Measurements from ENCODE around the gene ABL1.

ABL1 gene

DNA sequence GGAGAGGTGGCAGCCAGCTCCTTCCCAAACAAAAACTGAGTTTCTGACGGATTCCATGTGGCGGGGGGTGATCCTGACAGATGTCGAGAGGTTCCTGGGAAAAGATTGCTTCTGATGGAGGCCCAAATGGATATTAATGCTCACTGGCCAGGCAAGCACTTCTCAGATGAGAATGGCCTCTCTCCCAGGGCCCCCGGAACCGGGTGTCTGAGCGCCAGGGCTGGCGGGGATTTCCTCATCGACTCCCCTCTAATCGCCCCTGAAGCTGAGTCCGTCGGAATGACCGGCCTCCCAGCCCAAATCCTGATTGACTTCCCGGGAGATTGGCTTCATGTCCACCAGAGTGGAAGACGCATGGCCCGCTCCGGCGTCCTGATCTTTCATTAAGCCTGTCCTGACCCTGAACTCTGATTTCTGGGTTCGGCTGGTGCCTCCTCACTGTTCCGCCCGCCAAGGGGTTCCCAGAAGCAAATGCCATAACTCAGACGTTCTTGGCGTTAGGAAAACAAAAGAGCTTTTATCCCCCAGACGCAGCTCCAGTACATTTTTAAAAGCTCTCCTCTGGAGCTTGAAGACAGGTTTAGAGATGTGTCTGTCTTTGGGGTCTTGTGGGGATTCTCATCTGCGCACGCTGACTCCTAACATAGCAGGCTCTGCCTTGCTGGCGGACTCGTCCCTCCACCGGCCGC lies 86.4 kb downstream of the ABL1 start:
- no peak for DNase-seq

DNA sequence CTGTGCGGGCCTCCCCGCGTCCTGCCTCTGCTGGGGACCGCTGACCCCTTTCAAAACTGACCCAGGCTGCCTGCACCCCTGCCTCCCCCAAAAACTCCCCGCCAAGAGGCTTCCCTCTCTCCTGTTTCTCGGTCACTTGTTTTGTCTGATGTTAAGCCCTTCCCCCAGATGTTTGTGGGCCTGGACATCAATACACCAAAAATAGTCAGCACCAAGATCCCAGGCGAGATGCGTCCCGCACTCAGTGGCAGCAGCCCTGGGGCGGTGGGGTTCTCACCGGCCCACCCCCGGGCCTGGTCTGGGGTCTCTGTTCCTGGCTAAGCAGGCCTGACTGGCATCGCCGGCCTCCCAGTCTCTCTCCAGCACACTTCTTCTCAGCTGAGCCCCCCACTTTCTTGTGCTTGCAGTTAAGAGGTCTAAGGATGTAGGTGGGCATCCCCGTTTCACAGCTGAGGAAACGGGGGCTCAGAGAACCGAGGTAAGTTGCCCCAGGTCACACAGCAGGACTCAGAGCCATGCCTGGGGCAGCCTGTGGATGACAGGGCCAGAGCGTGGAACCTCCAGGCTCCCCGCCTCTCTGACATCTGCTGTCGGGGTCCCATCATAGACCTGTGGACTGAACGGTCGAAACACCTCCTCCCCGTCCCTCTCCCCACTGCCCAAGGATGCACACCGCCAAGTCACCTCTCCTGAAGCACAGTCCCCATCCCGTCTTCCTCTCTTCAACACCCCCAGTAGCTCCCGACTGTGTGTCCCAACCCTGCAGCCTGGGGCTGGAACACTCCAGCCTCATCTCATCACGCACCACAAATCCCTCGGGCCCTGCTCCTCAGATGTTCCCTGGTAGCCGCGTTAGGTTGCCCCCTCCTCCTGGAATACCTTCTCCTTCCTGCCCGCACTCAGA lies 87.2 kb downstream of the ABL1 start:
- no peak for DNase-seq

DNA sequence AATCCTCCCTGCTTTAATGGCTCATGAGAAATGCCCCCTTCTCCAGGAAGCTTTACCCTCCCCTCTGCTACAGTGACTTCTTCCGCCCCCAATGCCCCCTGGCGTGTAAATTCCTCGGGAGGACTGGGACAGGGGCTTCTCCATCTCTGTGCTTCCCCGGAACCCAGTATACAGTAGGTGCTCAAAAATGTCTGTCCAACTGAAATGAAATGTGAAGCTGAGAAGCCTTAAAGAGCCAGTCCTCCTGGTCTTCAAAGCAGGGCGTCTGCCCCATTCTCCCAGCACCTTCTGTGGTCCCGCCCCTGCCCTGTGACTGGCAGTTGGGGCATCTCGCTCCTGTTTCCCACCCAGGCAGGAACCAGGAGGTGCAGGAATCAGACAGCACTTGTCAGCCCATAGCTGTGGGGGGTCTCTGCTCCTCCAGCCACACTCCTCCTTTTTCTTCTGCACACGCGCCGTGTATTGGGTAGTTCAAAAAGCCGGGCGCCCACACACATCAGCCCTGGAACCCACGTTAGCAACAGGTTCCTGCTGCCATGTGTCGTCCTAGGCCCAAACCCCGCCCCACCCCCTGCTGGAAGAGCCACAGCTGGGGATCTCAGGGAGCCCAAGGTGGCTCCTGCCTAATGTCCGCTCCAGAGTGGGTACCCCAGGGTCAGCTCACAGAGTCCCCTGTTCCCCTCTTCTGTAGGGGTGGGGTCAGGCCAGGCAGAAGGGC lies 88.0 kb downstream of the ABL1 start:
- DNase-seq, result no peak

DNA sequence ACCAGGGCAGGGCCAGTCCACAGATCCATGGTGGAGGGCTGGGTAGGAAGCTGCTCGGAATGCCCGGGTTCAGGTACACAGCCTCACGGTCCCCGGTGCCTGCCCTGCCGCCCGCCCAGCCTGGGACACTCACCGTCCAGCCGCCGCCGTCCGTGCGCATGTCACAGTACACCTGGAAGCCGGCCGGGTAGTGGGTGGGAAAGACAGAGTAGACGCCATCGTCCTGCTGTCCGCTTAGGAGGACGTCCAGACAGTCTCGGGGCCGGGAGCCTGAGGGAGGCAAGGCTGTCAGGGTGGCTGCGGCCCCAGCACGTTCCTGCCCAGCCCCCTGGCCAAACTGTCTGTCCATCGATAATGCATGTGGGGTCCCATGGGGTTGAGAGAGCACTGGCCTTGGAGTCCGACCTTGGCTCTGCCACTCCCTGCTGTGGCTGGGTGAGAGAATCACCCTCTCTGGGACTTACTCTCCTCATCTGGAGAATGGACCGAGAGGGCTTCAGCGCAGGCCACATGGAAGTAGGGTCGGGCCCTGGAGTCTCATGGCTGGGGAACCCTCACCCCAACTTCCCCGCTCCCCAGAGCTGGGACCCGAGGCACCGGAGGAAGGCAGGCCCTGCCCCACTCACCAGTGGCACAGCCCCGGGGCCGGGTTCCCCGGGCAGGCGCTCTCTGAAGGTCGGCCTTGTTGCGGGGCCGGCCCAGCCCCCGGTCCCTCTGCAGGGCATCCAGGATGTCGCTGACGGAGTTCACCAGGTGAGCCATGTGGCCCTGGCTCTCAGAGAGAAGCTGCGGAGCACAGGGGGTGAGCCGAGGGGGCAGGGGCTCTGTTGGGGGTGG lies 88.8 kb downstream of the ABL1 start:
- DNase-seq, result no peak

DNA sequence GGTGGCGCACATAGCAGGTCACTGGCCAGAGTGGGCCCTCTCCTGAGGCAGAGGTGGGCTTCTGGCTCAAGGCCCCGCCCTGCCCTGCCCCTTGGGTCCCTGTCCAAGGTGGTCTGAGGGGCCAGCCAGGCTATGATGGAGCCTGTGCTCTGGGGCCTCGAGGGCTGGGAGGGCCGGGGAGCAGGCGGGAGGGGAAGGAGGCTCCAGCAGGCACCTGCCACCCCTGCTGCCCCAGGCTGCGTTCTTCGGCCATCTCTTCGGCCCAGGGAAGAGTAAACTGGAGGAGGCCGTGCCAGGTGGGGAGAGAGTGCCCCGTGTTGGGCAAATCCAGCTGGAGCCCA lies 89.4 kb downstream of the ABL1 start:
- DNase-seq, result no peak

DNA sequence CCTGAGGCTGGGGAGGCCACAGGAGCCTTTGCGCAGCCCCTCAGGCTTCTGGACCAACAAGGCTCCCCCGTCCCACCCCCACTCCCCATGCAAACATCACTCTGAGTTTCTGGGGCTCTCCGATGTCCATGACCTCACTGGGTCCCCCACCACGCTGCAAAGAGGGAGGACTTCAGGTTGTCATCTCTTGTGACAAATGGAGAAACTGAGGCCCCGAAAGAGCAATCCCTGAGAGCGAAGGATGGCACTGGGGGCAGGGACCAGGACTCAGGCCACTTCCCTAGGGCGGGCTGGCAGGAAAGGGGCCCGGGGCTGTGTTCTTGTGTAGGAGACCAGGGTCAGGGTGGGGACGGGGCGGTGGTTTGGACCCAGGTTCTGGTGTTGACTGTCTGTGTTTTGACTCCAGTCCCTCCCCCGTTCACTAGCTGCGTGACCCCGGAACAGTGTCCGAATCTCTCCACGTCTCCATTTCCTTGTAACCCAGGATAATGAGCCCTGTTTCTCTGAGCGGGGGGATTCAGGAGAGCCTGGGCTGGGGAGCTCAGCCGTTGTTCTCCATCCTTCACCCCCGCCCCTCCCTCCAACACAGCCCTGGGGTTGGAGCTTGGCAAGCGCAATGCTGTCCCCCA lies 90.1 kb downstream of the ABL1 start:
- no peak for DNase-seq

DNA sequence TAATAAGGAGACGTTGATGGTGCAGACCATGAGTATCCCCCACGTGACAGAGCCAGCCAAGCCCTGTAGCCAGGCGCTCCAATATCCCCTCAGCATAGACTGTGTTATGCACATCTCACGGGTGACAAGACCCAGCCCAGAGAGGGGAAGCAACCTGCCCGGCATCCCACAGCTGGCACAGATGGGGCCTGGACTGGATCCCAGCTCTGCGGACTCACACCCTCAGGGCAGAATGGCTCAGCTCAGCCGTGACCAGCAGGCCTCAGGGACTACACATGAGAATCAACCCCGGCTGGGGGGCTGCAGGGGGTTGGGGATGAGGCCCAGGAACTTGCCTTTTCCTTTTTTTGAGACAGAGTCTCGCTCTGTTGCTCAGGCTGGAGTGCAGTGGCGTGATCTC lies 92.3 kb downstream of the ABL1 start:
- no peak for DNase-seq

DNA sequence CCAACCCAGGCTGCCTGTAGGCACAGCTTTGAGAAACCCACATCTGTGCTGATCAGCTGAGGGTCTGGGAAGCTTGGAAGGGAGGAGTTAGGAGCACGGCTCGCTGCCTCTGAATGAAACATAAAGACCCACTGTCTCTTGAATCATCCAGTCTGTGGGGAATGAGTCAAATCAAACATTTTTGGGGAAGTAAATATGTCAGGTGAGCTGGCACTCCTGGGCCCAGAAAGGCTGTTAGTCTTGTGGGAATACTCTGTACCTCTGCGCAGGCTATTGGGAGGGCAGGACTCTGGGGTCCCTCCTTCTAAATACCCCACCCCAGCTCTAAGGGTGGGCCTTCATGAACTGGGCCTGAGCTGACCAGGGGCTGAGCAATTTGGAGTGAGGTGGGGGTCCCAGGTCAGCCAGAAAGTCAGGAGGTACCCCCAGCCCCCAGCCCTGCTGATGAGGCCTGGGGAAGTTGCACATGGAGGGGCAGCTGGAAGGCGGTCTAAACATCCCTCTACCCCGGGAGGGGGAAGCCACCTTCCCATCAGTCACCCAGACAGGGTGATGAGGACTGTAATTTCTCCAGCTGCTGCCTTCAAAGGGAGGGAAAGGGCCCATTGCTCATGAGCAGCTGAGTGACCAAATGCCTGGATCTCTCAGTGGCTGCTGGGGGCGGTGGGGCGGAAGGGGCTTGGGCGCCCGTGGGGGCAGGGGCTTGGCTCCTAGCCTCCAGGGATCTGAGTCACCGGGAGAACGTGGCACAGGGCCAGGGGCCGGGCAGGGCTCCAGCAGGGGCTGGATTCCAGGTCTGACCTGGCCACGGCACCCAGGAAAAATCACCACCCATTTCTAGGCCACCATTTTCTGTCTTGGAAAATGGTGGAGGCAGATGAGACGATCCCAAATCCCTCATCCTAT lies 93.2 kb downstream of the ABL1 start:
- DNase-seq, result peak; percentile 38

DNA sequence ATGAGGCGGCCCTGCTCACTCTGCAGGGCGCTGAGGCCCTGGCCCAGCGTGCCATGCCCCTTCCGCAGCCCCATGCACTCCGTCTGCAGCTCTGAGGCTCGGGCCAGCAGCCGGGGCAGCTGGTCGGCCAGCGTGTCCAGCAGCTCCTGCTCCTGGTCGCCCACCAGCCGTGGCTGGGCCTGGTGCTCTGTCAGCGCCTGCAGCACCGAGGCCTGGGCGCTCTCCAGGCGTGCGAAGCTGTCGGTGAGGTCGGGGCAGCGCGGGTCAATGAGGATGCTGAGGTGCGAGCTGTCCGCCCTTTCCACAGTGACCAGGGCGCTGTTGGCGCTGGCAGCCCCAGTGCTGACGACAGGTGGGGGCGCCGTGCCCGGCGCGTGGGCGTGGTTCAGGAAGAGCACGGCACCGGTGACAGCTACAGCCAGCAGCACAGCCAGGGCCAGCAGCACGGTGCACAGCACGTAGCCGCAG lies 94.6 kb downstream of the ABL1 start:
- no peak for DNase-seq

DNA sequence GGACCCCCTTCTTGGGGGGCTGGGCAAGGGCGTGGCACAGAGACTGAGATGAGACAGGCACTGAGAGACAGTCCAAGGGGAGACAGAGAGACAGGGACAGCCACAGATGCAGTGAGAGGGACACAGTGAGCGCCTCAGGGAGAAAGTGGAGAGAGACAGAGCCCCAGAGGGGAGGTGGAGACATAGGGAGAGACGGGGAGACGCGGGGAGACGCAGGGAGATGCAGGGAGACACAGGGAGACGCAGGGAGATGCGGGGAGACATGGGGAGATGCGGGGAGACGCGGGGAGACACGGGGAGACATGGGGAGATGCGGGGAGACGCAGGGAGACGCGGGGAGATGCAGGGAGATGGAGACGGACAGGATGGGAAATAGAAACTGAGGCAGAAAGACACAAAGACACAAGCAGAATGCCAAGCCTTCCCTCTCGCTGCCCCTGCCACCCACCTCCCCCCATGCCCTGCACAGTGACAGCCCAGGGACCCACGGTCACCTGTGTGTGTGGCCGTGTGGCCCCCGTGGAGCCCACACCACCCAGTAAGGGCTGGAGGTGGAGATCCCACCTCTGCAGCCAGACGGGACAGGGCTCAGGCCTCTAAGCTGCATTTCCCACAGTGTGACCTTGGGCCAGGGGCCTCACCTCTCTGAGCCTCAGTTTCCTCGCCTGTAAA lies 95.2 kb downstream of the ABL1 start:
- DNase-seq, result no peak

DNA sequence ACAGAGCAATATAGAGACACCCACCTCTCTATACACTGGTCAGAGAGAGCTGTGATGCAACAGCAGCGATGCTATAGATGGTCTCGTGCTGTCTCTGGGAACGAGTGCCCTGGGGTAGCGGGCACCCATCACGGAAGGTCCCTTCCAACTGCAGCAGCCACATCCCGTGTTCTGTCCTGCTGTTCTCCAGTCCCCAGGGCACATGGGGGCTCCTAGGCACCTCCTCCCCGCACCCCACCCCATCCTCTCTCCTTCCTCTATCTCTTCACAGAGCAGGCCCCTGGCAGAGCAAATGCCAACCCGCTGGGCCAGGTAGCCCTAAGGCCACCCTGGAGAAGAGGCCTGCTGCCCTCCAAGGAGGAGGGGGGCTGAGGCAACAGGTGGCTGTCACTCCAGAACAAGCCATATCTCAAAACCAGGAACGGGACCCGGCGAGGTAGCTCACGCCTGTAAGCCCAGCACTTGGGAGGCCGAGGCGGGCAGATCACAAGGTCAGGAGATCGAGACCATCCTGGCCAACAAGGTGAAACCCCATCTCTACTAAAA lies 95.8 kb downstream of the ABL1 start:
- DNase-seq, result no peak

DNA sequence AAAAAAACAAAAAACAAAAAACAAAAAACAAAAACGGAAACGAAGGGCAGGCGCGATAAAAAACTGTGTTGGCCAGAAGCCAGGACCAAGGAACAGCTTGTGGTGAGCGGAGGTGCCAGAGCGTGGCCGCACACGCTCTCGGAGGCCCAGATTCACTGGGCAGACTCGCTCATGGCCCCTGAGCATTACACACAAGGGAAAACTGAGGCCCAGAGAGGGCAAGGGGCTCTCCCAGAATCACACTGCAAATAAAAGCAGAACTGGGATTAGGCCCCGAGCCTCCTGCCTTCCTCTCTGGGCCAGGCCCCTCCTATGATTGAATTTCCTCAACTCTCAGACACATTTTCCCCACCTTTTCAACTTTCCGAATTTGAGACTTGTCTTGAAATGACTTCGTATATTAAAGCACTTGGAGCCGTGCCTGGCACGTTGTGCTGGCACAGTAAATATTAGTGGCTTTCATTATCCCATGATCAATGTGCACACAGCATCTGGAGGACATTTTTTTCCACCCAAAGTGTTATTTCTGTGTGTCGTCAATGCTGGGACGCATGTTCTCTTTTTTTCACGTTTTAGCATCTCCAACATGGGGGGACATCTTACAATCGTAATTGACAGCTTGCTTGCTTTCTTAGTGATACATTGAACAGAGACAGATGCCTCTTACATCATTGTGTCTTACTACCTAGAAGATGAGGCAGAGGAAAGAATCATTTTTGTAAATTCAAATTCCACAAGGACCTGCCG lies 96.6 kb downstream of the ABL1 start:
- DNase-seq, result no peak

DNA sequence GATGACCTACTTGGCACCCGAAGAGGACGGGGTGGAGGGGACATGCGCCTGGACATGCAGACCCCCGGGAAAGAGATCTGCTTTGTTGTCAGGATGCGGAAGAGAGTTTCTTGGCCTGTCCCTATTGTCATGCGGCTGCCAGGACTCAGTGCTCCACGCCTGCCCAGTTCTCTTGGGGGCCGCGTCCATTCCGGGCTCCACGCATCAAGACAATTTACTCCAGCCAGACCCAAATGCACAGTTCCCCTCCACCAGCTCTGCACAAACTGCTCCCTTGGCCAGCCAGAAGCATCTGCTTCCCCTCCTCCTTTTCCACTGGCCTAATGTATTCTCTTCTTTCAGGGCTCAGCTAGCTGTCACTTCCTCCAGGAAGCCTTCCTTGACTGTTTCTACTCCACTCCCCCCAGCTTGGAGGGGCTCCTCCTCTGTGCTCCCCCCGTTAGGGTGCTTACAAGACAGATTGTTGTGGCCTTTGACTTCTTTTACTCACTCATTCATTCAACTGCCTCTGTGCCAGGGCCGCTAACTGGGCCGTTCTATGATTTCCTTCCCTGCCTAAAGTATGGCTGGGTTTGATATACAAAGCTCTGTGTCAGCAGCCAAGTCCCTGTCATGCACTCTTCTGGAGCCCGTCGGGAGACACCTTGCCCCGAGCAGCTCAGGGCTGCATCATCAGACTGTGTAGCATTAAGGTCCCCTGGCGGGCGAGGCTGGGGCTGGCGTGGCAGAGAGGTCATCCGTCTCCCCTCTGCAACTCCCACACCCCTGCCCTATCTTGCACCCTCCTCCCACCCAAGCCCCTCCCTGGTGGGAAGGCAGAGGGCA lies 97.4 kb downstream of the ABL1 start:
- peak; percentile 33 for DNase-seq

DNA sequence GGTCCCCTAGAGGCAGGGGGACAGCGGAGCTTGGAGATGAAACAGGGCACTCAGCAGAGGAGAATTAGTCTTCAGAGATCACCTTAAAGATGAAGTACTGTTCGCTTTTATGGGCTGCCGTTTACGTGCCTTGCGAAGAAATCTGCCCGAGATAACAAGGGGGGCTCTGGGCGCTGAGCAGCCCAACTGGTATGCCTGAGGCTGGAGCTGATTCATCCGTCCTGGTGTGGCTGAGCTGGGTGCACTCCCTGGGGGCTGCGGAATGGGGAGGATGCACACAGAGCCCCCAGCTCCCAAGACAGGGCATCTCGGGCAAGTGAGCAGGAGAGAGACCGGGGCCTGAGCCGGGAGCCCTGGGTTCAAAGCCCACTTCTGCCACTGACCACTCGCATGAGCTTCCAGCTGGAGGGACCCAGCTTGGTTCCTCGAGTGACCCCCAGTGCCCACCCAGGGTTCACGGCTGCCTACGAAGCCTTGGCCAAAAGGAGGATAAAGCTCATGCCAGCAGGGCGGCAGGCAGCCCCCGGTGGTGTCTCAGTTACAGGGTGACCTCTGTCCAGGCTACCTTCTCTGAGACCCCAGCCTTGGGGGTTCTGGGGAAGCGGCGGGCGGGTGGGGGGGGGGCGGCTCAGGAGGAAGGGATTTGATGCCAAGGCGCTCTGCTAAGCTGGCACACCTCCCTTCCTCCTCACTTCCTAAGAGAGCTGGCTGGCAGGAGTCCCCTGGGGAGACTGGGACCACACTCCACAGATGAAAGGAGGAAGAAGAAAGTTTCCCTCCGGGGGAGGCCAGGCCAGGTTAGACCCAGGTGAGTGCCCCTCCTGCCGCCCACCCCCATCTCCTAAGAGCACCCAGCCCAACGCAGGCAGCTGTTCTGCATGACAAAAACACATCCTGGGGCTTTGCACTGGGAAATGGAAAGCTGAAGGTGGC lies 98.3 kb downstream of the ABL1 start:
- no peak for DNase-seq

DNA sequence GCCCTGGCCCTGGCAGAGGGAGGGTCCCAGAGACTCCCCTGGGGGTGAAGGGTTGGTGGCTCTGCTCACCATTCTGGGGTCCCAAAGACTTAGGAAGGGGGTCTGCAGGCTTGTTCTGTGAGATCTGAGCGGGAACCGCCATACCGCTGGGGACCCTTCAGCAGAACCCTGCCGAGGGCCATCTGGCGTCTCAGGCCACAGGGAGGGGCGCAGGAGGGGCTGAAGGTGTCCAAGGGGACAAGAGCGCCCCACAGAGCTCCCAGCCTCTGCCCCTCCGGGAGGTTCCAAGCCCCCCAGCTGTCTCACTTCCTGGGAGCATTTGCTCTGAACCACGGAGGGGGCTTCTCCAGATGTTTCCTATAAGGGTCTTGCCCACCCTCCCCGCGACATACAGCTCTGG lies 99.2 kb downstream of the ABL1 start:
- no peak for DNase-seq

DNA sequence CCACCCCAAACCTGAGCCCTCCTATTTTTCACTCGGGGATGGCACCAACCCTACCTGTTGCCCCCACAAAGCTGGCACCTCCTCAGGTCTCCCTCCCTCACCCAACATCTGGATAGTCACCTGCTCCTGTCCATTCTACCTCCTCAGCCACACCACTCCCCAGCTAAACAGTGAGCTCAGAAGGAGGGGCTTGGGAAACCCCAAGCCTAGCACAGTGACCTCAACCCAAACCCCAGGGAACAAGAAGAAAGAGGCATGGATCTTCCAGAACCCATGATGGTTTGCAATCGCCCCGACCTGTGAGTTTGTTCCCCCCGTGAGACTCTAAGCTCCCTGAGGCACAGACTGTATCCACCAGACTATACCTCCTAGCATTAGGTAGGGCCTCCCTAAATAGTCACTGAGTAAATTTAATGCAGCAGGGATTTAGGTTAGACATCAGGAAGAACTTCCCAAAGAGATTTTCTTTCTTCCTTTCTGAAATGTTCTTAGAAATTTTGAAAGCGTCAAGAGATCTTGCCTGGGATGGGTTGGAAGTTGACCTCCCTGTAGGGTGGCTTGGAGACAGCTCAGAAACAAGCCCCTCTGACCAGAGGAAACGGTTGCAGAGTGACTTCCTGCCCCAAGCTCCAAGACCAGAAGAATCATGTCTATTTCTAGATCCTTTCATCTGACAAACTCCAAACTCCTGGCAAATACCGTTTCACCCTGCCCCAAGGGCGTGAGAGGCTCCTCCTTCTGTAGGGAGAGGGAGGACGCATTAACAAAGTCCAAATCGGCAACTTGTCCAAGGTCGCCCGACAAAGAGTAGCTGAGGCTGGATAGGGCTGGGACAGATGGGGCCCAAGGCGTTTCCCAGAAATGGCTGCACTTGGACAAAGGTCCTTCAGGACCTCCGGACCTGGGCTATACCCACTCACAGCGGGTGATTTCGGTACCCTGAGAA lies 99.9 kb downstream of the ABL1 start:
- no peak for DNase-seq
